Stimulated activated CD8-positive, alpha-beta memory T cell treated with anti-CD3 and anti-CD28 coated beads, Interleukin-15, amount 100 ng/mL, for 4 hours (primary cell): ENCODE results near the gene AHNAK.
"Not testable (repeated sequence)": the region's sequence is repeated elsewhere in the genome, so short reads cannot be mapped to it uniquely, and the experiment has no call there.

Experiments
- DNase-seq, 2 donors: peaks; one replicate each; pipeline ENCODE4 v3.0.0-alpha.2; 2020; ENCODE audit warnings: low read depth in 2 of 2

Gene AHNAK

DNA sequence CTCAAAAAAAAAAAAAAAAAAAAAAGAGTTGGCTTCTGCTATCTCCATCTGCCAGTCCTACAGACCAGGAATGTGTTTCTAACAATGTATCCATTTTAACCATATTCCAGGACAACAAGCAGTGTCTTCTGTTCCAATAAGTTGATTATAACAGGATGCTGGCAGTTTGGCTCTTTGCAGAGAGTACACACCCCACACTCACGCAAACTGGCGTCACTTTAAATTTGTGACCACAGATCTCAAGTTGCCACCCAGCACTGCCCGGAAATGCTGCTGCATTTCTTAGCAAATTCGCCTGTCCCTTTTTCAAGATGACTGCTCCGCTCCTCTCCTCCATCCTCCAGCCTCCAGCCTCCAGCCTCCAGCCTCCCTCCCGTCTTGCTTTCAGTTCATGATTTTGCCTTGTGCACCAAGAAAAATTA, 83.5 kb downstream of the AHNAK start:
- DNase-seq, result no peak

DNA sequence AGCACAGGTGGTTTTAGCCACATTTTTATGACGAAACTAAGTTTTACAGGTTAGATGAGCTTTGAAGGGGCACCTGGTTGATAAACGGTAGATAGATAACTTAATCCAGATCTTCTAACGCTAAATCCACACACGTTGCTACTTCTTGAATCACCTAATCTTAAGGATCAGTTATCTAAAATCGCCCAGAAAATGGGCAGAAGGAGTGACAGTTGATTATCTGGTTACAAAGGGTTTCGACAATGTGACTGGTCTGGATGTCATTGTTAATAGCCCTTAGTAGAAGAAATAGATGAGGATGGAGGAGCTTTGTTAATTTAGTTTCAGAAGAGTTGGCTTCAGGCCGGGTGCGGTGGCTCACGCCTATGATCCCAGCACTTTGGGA, 84.1 kb downstream of the AHNAK start:
- DNase-seq, result no peak

DNA sequence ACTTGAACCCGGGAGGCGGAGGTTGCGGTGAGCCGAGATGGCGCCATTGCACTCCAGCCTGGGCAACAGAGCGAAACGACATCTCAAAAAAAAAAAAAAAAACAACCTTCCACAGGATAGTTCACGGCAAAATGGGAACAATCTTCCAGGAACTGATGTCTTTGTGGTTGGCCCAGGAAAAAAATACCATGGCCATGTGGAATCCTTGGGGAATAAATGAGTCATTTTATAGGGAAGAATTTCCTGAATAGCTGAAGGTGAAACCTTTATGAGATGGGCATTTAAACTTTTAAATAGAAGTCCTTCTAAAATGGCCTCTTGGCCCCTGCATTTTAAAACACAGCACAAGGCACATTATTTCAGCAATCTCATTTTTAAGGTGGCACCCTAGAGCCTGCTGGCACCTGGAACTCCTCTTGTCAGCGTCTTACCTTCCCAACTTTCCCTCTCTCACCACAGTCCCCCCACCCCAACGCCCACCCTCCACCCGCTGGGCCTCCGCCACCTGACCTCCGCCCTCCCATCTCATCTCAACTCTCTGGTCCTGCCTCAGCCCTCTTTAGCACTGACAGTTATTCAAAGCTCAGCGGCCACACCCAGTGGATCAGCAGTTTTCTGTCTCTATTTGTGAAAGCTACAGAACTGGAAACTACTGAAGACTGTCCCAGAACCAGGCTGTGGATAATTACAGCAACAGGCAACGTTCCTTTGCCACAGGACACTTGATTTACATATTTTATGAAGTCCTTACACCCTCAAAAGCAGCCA, 84.7 kb downstream of the AHNAK start:
- DNase-seq, result no peak

DNA sequence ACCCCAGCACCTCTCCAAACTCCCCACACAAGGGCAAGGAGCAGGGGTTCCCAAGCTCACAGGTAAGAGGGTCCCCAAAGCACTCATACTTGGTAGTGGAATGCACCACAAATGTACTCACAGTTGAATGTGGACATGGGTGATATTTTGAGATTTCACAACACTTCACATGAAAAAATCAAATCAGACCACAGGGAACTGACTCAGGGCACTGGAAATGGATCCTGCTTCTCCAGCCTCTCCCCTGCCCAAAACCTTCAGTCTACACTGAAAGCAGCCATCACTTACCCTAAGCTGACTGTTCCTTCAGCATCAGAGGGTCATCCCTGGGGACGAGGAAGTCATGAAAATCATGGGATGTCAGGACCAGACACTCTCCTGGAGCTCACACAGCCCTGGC, 87.5 kb downstream of the AHNAK start:
- no peak for DNase-seq

DNA sequence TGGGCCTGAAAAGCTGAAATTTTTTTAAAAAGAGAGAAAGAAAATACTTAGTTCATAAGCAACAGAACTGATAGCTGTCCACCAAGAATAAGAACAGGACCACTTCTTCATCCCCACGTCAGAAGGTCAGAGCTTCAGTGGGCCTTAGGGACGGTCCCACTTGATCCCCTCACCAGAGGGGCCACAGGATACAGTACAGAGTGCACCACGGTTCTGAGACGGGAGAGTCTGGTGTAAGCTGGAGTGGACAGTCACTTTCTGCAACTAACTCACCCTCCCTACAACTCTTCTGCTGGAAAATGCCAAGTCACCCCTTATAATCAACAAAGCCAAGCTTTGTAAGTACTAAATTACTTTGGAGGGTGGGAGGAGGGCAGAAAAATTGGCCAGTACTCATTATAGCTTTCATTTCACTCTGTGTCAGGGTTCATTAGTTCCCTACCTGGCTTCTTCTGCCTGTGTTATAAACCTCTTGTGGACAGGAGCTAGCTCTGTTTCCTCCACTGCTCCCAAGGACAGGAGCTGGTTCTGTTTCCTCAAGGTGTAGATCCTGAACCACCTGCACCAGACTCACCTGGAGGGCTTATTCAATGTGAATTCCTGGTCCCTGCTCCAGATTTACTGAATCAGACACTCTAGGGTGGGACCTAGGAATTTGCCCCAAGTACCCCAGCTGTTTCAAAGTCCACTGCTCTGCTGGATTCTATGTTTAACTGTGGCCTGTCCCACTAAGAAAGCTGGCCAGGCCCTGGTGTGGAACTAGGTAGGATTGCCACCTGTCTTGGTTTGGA, 88.2 kb downstream of the AHNAK start:
- no peak for DNase-seq

DNA sequence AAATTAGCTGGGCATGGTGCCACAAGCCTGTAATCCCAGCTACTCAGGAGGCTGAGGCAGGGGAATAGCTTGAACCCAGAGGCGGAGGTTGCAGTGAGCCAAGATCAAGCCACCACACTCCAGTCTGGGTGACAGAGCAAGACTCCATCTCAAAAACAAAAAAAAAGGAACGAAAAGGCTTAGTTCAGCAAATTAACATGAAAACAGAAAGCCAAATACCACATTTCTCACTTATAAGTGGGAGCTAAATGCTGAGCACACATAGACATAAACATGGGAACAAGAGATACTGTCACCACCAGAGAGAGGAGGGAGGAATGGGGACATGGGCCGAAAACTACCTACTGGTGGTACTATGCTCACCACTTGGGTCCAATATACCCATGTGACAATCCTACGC, 89.1 kb downstream of the AHNAK start:
- DNase-seq, result no peak

DNA sequence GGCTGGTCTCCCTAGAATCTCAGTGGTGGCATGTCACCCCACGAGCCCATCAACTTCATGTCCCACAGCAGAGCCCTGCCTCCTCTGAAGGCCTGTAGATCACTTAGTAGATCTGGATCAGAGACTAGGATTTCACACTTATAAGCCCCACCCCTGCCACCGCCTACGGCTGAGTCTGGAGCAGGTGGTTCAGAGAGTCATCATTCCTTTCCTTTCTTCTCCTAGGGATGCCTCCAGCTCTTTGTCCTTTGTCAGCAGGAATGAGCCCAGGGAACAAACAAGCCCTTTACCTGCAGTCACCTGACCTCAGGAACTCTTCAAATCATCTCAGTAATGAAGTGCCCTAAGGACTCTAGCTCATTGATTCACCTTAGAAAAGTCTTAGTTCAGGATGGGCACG, 90.0 kb downstream of the AHNAK start:
- no peak for DNase-seq

DNA sequence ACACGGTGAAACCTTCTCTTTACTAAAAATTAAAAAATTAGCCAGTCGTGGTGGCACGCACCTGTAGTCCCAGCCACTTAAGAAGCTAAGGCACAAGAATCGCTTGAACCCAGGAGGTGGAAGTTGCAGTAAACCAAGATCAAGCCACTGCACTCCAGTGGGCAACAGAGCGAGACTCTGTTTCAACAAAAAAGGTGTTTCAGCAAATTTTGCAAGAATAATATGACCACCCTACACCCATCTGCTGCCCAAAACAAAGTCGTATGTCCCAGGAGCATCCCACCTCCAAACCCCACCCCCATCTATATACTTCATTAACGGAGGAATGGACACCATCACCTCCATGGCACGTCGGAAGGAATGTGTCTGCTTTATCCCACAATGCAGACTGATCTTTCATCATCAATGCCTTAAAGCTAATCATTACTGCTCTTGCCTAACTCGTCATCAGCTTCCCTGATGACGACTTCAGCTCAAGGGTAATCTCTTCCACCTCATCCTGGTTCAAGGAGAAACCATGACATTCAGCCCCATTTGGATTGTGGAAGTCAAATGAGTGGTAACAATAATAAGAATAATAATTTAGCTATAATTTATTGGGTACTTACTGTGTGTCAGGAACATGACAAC, 93.7 kb downstream of the AHNAK start:
- no peak for DNase-seq

DNA sequence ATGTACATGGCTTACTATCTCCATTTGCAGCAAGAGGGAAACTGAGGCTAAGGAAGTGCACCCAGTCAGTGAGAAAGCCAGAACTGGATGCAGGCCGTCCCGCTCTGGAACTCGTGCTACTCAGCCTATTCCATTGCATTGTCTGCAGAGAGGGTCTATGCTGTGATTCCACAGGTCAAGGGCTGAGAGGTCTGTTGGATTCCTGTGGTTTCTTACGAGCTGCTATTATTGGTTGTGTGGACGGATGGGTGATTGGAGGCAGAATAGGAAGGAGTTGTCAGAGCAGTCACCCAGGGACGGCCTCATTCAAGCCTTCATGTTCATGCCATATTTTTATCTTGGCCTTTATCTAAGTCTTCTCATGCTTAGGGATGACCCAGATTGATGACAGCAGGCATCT, 94.3 kb downstream of the AHNAK start:
- no peak for DNase-seq

DNA sequence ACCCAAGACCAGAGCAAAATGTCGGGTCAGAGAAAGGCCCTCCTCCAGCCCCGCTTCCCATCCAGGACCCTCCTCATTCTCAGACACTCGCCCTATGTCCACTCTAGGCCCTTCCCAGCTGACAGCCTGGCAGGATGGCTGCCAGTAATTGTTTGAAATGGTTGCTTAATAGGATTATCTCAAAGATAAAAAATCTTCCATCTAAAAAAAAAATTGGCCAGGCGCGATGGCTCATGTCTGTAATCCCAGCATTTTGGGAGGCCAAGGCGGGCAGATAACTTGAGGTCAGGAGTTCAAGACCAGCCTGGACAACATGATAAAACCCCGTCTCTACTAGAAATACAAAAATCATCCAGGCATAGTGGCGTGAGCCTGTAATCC, 95.4 kb downstream of the AHNAK start:
- no peak for DNase-seq

DNA sequence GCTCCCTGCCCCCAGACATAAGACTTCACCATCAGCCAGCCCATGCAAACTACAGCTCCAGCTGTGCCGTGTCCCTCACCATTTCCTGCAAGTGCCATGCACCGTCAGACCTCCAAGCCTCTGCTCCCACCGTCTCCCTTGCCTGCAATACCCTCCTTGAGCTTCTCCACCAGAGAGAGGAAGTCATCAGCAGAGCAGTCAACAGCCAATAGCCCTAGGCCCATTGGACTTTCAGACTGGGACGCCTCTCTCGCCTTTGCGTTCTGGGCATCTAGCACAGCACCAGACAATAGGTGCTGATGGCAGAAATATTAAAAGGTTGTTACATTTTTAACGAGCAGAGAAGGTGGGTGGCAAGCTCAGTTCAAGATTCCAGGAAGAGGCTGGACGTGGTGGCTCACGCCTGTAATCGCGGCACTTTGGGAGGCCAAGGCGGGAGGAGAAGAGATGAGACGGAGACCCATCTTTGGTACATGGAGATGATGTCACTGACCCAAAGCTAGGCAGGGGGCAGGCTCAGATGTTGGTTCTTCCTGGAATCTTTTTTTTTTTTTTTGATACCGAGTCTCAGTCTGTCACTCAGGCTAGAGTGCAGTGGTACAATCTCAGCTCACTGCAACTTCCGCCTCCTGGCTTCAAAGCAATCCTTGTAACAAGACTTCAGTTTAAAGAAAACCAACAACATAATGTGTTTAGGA, 95.9 kb downstream of the AHNAK start:
- DNase-seq, result no peak

DNA sequence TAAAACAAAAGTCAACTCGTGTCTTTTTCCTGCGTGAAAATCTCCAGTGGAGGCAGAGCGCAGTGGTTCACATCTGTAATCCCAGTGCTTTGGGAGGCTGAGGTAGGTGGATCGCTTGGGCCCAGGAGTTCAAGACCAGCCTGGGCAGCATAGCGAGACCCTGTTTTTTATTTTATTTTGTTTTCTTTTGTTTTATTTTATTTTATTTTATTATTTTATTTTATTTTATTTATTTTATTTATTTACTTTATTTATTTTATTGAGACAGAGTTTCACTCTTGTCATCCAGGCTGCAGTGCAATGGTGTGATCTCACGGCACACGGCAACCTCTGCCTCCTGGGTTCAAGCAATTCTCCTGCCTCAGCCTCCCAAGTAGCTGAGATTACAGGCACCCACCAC, 96.7 kb downstream of the AHNAK start:
- not testable (repeated sequence) for DNase-seq

DNA sequence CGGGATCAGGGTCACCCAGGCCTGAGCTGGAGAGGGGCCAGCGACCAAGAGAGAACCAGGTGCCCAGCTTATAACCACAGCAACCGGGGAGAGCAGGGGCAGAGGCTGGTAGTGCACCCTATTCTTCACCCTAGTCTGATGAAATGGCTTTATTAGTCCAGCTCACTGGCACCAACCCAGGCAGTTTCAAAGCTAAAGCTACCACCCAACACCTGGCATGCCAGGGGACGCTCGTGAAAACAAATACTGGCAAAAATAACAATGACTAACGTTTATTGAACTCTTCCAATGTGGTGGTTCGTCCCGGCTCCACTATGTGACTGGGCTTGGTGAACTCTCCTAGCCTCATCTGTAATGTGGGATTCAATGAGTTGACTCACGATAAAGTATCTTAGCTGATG, 97.2 kb downstream of the AHNAK start:
- no peak for DNase-seq

DNA sequence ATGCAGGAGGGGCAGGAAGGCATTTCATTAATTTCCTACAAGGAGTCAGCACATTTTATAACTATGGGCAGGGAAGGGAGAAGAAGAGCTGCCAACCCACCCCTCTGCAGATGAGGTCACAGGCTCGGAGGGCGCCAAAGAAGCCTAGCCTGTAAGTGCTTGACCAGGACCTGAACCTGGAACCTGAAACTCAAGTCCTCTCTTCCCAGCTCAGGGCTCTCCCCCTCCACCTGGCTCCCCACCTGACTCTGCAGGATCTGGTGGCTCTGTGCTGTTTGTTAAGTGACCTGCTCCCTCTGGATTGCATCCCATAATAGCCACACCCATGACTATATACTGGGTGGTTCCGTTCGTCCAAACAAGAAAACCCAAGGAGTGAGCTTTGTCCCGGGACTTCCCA, 100.5 kb downstream of the AHNAK start:
- DNase-seq, result no peak

DNA sequence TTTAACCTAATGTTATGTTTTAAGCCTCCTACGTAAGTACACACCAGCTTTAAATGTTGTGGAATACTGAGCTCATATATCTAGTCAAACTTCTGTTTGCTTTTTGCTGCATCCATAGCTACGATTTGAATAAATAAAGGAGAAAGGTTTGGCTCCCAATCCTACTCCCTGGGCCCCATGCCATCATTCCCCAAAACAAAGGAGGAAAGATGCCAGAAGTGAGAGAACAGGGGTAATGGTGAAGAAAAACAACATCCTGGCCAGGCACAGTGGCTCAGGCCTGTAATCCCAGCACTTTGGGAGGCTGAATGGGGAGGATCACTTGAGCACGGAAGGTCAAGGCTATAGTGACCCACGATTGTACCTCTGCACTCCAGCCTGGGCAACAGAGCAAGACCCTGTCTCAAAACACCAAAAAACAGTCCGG, 101.3 kb downstream of the AHNAK start:
- DNase-seq, result no peak

DNA sequence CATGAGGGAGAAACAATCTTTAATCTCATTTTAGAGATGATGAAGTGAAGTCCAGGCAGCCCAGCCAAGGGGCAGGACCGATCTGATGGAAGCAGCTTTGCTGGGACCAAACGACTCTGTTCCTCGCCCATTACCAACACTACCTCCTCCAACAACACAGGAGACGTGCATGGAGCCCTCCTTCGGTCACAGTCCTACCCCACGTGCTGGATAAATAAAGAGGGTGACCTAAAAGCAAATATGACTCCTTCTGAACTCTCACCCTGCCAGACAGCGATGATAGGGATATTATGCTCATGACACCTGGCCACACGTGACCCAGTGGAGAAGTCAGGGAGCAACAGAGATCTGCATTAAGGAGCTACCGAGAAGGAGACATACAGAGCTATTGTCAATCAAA, 101.8 kb downstream of the AHNAK start:
- DNase-seq, result no peak

DNA sequence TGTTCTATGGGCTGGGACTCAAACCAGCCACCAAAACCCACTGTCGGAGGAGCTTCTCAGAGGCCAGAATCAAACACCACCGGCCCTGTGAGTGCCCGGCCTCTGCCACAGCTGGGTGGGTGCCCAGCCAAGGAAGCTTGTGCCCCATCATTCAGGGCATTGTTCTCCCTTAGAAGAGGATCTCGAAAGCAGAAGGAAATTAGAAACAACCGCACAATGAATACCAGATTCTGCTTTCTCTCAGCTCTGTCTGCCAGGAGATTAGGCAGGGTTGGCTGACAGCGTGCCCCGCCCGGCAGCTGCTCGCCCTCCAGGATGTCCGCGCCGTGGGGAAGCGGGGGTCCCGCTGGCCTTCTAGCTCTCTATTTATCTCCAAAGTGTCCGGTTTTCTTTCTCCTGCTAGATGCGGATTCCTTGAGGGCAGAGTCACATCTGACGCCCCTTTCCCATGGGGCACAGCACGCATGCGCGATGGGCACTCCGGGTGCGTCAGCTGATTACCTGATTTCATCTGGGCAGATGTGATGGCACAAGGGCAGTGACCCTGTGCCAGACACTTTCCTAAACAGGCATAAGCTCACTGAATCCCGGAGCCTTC, 102.3 kb downstream of the AHNAK start:
- DNase-seq, result no peak

DNA sequence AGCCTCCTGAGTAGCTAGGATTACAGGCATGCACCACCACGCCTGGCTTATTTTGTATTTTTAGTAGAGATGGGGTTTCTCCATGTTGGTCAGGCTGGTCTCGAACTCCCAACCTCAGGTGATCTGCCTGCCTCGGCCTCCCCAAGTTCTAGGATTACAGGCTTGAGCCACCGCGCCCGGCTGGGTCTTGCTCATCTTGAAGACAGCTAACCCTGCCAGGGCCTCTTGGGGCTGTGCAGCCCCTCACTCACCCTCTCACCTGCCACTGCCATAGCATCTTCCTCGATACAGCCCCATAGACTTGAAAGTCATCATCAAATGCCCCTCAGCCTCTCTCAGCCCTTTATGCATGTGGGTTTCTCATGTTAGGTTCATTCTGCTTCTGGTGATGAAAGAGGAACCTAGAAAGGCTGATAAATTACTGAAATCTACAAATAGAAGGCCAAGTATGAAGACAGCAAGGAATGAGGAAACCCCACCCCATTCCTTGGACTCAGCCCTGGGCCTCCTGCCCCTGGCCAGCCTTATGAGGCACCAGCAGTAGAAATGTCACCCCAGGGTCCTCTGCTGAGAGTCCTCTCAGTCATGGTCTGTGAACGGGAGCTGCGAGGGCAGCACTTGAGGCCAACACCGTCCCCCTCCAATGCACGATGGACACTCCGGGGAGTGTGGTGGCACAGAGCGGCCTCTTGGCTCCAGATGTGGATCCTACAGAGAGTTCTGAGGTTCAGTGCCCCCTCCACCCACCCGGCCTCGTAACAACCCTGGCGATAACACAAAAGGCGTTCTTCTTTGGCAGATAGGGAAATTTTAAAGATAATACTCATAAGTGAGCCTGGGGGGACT, 103.0 kb downstream of the AHNAK start:
- no peak for DNase-seq

DNA sequence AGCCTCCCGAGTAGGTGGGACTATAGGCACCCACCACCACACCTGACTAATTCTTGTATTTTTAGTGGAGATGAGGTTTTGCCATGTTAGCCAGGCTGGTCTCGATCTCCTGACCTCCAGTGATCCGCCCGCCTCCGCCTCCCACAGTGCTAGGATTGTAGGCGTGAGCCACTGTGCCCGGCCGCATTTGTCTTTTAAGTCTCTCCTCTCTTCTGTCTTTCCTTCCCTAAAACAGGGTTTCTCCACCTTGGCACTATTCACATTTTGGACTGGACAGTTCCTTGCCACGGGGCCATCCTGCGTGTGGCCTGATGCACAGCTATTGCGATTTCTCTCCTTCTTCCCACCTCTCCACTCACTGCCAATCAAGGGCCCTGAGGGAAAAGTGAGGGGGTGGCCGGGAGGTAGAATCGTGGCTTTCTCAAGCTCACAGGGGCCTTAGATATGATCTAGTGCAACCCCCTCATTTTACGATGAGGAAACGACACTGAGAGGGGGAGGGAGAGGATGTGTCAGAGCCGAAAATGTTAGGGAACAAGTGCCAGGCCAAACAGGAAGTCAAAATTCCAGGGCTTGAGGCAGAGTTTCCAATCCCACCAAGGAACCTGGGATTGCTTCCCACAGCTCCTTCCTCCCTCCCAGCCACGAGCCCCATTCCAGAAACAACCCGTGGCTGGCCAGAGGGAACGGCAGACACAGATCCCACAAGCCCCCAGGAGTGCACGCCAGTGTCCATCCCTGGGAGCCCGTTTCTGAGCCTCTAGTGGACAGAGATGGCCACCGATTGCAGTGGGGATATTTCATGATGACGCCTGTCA, 106.6 kb downstream of the AHNAK start:
- DNase-seq, result no peak

DNA sequence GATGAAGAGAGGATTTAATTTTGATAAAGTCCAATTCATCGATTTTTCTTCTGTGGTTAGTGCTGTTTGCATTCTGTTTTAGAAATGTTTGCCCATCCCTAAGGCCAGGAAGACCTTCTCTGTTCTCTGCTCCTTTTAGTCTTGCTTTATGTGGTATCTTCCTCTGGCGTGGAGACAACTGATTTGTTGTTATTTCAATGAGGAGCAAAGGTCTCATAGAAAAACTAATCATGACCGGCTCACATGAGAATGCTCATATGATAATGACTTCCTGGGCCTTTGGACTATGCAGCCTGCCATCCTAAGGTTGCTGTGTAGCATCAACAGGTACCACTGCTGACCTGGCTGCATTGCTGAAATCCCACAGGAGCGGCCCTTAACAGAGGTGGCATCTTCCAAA, 108.0 kb downstream of the AHNAK start:
- no peak for DNase-seq
